Urinary bladder (tissue), 4 donors: Measurements from ENCODE around the gene SLC26A4. TPM values are rescaled to one million over a fixed set of nuclear protein-coding genes. Genes with fewer than 3 reads are reported as not detected.

Experiments used
- DNase-seq: peaks from one replicate; pipeline ENCODE4 v3.0.0-alpha.2; 2015; ENCODE audit errors: extremely low spot score
- H3K27ac ChIP-seq: one replicate; pipeline ENCODE4 v1.5.1; 2013; ENCODE audit warnings: low read depth, mild to moderate bottlenecking, moderate library complexity
- H3K36me3 ChIP-seq: one replicate; pipeline ENCODE4 v1.6.1; 2013; ENCODE audit warnings: mild to moderate bottlenecking, moderate library complexity; ENCODE audit not compliant: insufficient read depth
- H3K4me1 ChIP-seq: one replicate; pipeline ENCODE4 v1.6.1; 2013; ENCODE audit warnings: mild to moderate bottlenecking, moderate library complexity; ENCODE audit not compliant: insufficient read depth
- H3K4me3 ChIP-seq: one replicate; pipeline ENCODE4 v1.5.1; 2013; ENCODE audit warnings: low read depth, low read length
- WGBS: extraction: QIAGEN DNeasy Blood & Tissue Kit; methylation state at CpG from one replicate; pipeline ENCODE4 v1.1.7; 2013; 5-methylcytosine and 5-hydroxymethylcytosine counted together
- polyA plus RNA-seq: library from polyadenylated mRNA; stranded (reverse); fragments of 200-250 nt; gene quantifications from one replicate; pipeline ENCODE4 v1.2.3, GENCODE V29; 2013
- total RNA-seq: library from RNA; depleted of rRNA; stranded (reverse); fragments of >200 nt; gene quantifications from one replicate; pipeline ENCODE4 v1.2.3, GENCODE V29; 2014
- donor health status: healthy with polysubstance abuse.
- donor health status: healthy.

The SLC26A4 gene
- total and polyA plus RNA-seq, 2 donors: 0.37 to 1.1 TPM

- Histone ChIP-seq H3K4me1 (no peaks in the 10 kb centered on the region), H3K36me3 (no peaks in the 10 kb centered on the region), H3K27ac (no peak overlapping the region), H3K4me3 (no peak overlapping the region)
- no peak for DNase-seq
- 70% methylated on average over 1 of the region's 1 CpG for WGBS
These were observed 31.9 kb downstream of the SLC26A4 start for GRCh38 chr7:107692501-107692900.

DNA sequence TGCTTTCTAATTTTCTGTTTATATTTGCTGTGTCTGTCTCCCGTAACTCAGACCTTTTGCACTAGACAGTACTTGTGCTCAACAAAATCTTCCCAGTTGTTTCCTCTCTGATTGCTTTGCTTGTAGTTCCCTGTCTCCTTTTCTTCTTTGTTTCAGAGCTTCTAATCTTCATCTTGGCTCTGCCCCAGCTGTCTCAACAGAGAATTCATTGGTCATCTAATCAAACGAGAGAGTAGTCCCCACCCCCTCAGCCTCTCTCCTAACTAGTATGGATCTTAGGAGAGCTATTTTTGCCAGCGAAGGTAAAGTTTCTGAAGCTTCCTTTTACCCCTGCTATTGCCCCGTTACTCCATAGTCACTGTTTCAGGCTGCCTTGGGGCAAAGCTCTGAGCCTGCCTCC, 32.8 kb downstream of the SLC26A4 start:
- Histone ChIP-seq H3K4me1 (no peaks in the 10 kb centered on the region), H3K4me3 (no peak overlapping the region), H3K36me3 (no peaks in the 10 kb centered on the region), H3K27ac (no peak overlapping the region)
- no peak for DNase-seq
- WGBS: 47% methylated on average over 4 of the region's 4 CpGs

DNA sequence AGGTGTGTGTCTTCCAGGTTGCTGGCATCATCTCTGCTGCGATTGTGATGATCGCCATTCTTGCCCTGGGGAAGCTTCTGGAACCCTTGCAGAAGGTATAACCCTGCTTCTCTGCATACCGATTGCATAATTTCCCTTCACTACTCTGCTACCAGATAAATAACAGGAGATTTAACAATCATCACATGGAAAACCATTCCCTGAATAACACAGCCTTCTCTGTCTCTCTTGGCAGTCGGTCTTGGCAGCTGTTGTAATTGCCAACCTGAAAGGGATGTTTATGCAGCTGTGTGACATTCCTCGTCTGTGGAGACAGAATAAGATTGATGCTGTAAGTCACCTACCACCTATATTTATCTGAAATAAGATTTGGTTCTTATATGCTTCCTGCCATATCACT, 33.8 kb downstream of the SLC26A4 start:
- H3K27ac ChIP-seq: no peak overlapping the region
- H3K4me3 ChIP-seq: no peak overlapping the region
- WGBS: 52% methylated on average over 5 of the region's 5 CpGs
- no peak for DNase-seq
- H3K36me3 ChIP-seq: no peaks in the 10 kb centered on the region
- H3K4me1 ChIP-seq: no peaks in the 10 kb centered on the region

- WGBS: 84% methylated on average over 4 of the region's 4 CpGs
- Histone ChIP-seq H3K4me3 (no peak overlapping the region), H3K4me1 (no peaks in the 10 kb centered on the region), H3K27ac (no peak overlapping the region), H3K36me3 (no peaks in the 10 kb centered on the region)
- DNase-seq: no peak
These were observed 35.8 kb downstream of the SLC26A4 start for GRCh38 chr7:107696330-107696946.

DNA sequence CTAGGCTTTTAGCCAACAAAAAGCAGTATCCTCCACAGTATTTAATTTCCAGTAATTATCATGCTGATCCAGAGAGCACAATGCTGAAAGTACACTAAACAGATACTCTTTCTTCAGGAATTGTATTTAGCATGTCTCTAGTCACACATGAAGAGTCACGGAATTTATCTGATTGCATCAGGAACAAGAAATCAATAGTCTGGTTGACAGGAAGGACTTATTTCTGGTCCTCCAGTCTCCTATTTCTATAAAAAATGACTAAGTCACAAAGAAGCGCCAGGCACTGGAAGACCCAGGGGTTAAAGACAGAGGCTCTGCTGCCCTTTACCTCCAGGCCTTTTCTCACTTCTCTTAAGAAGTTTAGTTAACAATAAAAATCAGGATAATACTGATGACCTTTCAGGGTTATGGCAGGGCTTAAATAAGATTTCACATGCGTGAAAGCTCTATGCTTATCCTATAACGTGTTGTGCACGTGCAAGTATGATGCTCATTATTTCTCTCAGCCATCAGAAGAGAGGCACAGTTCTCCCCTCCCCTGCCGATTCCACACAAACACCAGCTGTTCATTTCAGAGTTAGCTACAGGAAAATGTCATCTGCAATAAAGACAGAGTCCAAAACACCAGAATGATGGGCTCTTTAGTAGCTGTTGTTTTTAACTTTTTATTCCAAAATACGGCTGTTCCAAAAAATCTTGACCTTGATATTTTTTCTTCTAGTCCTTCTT, 36.9 kb downstream of the SLC26A4 start:
- DNase-seq: no peak
- Histone ChIP-seq H3K4me3 (no peak overlapping the region), H3K27ac (no peak overlapping the region), H3K36me3 (no peaks in the 10 kb centered on the region), H3K4me1 (no peaks in the 10 kb centered on the region)
- WGBS: 61% methylated on average over 7 of the region's 7 CpGs

DNA sequence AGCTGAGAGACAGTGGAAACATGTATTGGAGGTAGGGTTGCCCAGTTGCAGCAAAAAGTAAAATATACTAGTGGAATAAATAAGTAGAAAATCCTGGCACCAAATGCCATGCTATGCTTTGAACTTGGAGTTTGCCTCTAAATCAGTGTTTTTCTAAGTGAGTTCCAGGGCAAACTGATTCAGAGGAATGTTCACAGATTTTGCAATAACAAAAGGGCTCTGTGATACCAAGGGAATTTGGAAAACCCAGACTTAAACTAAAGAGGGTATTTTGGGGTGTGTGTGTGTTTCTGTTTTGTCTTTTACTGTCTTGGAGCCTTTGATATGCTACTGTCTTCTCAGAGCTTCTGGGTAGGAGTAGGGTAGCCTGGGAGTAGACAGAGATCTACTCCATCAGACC, 39.9 kb downstream of the SLC26A4 start:
- no peaks in the 10 kb centered on the region for H3K36me3 ChIP-seq
- DNase-seq: no peak
- no peak overlapping the region for H3K4me3 ChIP-seq
- no peak overlapping the region for H3K27ac ChIP-seq
- no peaks in the 10 kb centered on the region for H3K4me1 ChIP-seq

DNA sequence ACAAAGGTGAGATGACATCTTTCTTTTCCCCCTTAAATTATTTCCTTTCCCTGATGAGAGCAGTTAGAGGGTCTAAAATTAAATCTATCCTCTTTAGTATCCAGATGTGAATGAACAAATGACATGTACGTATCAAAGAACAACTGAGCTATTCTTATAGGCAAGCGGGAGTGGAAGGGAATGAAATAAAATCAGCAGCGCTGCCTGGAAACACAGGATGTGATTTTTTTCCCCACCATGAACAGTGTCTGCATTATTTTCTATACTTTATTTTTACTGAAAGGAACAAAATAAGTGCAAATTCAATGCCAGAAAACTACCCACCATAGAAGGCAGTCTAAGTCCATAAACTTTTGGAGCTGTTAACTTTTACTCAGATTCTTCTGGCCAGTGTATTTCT, 40.6 kb downstream of the SLC26A4 start:
- Histone ChIP-seq H3K36me3 (no peaks in the 10 kb centered on the region), H3K27ac (no peak overlapping the region), H3K4me3 (no peak overlapping the region), H3K4me1 (no peaks in the 10 kb centered on the region)
- 74% methylated on average over 3 of the region's 3 CpGs for WGBS
- DNase-seq: no peak

DNA sequence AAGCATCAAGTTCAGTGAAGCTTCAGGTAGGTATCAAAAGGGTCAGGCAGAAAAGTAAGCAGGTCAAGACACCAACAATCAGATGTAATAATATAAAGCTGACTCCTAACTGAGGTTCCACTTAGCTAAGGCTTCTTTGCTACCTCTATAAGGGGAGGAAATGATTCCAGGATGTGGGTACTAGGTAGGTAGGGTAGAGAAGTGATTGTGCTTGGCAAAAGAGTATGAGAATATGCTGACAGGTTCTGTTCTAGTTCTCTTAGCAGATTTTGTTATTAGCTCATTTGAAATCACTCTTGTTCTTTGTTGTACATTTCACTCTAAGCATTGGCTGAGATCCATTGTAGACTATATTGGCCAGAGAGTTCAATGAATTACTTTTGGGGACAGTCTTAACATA, 42.6 kb downstream of the SLC26A4 start:
- Histone ChIP-seq H3K4me3 (no peak overlapping the region), H3K4me1 (no peaks in the 10 kb centered on the region), H3K27ac (no peak overlapping the region), H3K36me3 (no peaks in the 10 kb centered on the region)
- DNase-seq: no peak

DNA sequence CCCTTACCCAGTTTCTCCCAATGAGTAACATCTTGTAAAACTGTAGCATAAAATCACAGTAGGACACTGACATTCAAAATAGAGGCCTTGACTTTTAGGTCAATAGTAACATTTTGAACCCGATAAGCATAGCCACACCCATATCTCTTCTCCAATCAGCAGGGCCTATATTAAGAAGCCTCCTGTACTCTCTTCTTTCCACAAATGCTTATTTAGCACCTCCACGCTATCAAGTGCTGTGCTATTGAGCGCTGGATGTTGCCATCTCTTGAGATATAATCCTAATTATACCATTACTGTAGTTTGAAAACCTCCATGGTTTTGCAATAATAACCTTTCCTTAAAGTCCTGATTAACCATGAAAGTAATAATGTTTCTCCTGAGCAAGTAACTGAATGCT, 43.2 kb downstream of the SLC26A4 start:
- Histone ChIP-seq H3K4me1 (no peaks in the 10 kb centered on the region), H3K27ac (no peak overlapping the region), H3K4me3 (no peak overlapping the region), H3K36me3 (no peaks in the 10 kb centered on the region)
- no peak for DNase-seq
- 81% methylated on average over 3 of the region's 3 CpGs for WGBS

DNA sequence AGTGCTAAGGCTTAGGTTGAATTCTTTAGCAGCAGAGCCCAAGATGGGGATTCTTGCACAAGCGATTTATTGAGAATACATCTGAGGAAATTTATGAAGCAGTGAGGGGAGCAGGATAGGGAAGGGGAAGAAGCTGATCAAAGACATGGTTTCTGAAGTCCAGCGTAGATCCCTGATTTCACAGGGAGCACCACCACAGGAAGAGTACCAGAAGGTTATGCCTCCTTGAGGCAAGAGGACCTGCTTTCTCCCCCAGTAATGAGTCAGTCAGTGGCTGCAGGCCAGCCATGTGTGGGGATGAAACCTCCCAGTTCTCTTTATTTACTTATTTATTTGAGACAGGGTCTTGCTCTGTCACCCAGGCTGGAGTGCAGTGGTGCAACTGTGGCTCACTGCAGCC, 48.3 kb downstream of the SLC26A4 start:
- H3K4me3 ChIP-seq: no peak overlapping the region
- H3K4me1 ChIP-seq: no peaks in the 10 kb centered on the region
- H3K27ac ChIP-seq: no peak overlapping the region
- H3K36me3 ChIP-seq: peaks cover 1% of the 10 kb centered on the region
- WGBS: 98% methylated on average over 2 of the region's 2 CpGs
- DNase-seq: no peak

DNA sequence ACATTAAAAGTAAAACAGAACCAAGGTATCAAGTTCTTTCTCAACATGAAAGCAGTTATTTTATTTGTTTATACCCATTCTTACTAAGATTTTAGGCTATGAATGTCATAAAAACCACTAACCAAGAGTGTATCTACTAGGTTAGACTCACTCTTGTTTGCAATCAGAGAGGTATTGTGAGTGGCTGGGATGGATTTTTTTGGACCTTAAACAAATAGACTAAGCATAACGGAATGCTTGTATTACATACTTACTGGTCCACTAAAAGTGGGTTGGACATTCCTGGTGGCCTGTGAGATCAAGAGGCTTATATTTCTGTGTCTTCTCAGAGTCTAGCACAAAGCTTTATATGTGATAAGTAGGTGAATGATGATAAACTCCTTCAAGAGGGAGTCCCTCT, 50.7 kb downstream of the SLC26A4 start:
- no peak for DNase-seq
- H3K4me1 ChIP-seq: no peaks in the 10 kb centered on the region
- H3K4me3 ChIP-seq: no peak overlapping the region
- H3K36me3 ChIP-seq: peaks cover 1% of the 10 kb centered on the region
- no peak overlapping the region for H3K27ac ChIP-seq
- WGBS: 80% methylated on average over 1 of the region's 1 CpG

- Histone ChIP-seq H3K36me3 (peaks cover 1% of the 10 kb centered on the region), H3K4me1 (no peaks in the 10 kb centered on the region), H3K4me3 (no peak overlapping the region), H3K27ac (no peak overlapping the region)
- WGBS: 84% methylated on average over 1 of the region's 1 CpG
- DNase-seq: no peak
These were observed 51.4 kb downstream of the SLC26A4 start for GRCh38 chr7:107712025-107712424.

- 79% methylated on average over 1 of the region's 1 CpG for WGBS
- DNase-seq: no peak
- Histone ChIP-seq H3K27ac (no peak overlapping the region), H3K36me3 (peaks cover 1% of the 10 kb centered on the region), H3K4me1 (no peaks in the 10 kb centered on the region), H3K4me3 (no peak overlapping the region)
These were observed 52.3 kb downstream of the SLC26A4 start for GRCh38 chr7:107712896-107713295.

GRCh38 chr7:107715531-107715930, 54.9 kb downstream of the SLC26A4 start:
- peaks cover 1% of the 10 kb centered on the region for H3K36me3 ChIP-seq
- 82% methylated on average over 6 of the region's 6 CpGs for WGBS
- no peak overlapping the region for H3K27ac ChIP-seq
- H3K4me1 ChIP-seq: no peaks in the 10 kb centered on the region
- DNase-seq: no peak
- H3K4me3 ChIP-seq: no peak overlapping the region
